ENCODE measurements around the gene ATP9A.
"Not testable (repeated sequence)": the region's sequence is repeated elsewhere in the genome, so short reads cannot be mapped to it uniquely, and the experiment has no call there.

Gene ATP9A

GRCh38 chr20:51691703-51692102 lies 76.5 kb downstream of the ATP9A start:
- DNase-seq: no peak

GRCh38 chr20:51688600-51689244 lies 79.5 kb downstream of the ATP9A start:
- DNase-seq: no peak

- no peak for DNase-seq
These were observed 80.6 kb downstream of the ATP9A start for GRCh38 chr20:51687630-51688029.

GRCh38 chr20:51687108-51687507 lies 81.1 kb downstream of the ATP9A start:
- no peak for DNase-seq

GRCh38 chr20:51685494-51685893 lies 82.7 kb downstream of the ATP9A start:
- DNase-seq: not testable (repeated sequence)

GRCh38 chr20:51680067-51680749 lies 88.0 kb downstream of the ATP9A start:
- no peak for DNase-seq

- no peak for DNase-seq
These were observed 88.8 kb downstream of the ATP9A start for GRCh38 chr20:51679254-51679921.

GRCh38 chr20:51678026-51678697 lies 90.0 kb downstream of the ATP9A start:
- DNase-seq: peak; percentile 63

GRCh38 chr20:51668947-51669346 lies 99.2 kb downstream of the ATP9A start:
- DNase-seq: no peak

- no peak for DNase-seq
These were observed 99.7 kb downstream of the ATP9A start for GRCh38 chr20:51668515-51668914.

- no peak for DNase-seq
These were observed 100.7 kb downstream of the ATP9A start for GRCh38 chr20:51667491-51667890.

GRCh38 chr20:51667002-51667408 lies 101.2 kb downstream of the ATP9A start:
- no peak for DNase-seq

GRCh38 chr20:51666126-51666525 lies 102.1 kb downstream of the ATP9A start:
- DNase-seq: no peak

- DNase-seq: no peak
These were observed 102.6 kb downstream of the ATP9A start for GRCh38 chr20:51665543-51666118.

- no peak for DNase-seq
These were observed 106.5 kb downstream of the ATP9A start for GRCh38 chr20:51661609-51662178.

- DNase-seq: no peak
These were observed 107.2 kb downstream of the ATP9A start for GRCh38 chr20:51660672-51661608.

GRCh38 chr20:51659491-51660050 lies 108.6 kb downstream of the ATP9A start:
- DNase-seq: no peak

GRCh38 chr20:51656726-51657260 lies 111.4 kb downstream of the ATP9A start:
- DNase-seq: no peak

- not testable (repeated sequence) for DNase-seq
These were observed 112.1 kb downstream of the ATP9A start for GRCh38 chr20:51656089-51656488.

GRCh38 chr20:51654495-51654894 lies 113.7 kb downstream of the ATP9A start:
- no peak for DNase-seq

- DNase-seq: no peak
These were observed 114.1 kb downstream of the ATP9A start for GRCh38 chr20:51654060-51654459.
